ENCODE data around the gene ADCY7.

ADCY7 gene

GRCh38 chr16:50265716-50266336 is 525 bp upstream of the ADCY7 start:
- in situ Hi-C loops (cut with HindIII; ENCODE audit: low sequenced_read_pairs) = no loop called here

- in situ Hi-C loops (cut with HindIII; ENCODE audit: low sequenced_read_pairs) = no loop called here
Measured at GRCh38 chr16:50267151-50267631, 840 bp downstream of the ADCY7 start.

GRCh38 chr16:50267651-50268050 is 1.3 kb downstream of the ADCY7 start:
- in situ Hi-C loops (cut with HindIII; ENCODE audit: low sequenced_read_pairs) = no loop called here

GRCh38 chr16:50268352-50268751 is 2.0 kb downstream of the ADCY7 start:
- in situ Hi-C loops (cut with HindIII; ENCODE audit: low sequenced_read_pairs) = no loop called here

GRCh38 chr16:50269061-50269705 is 2.8 kb downstream of the ADCY7 start:
- in situ Hi-C loops (cut with HindIII; ENCODE audit: low sequenced_read_pairs) = no loop called here

GRCh38 chr16:50269769-50270509 is 3.6 kb downstream of the ADCY7 start:
- in situ Hi-C loops (cut with HindIII; ENCODE audit: low sequenced_read_pairs) = no loop called here

- in situ Hi-C loops (cut with HindIII; ENCODE audit: low sequenced_read_pairs) = no loop called here
Measured at GRCh38 chr16:50270510-50271147, 4.3 kb downstream of the ADCY7 start.

GRCh38 chr16:50271148-50272041 is 5.0 kb downstream of the ADCY7 start:
- in situ Hi-C loops (cut with HindIII; ENCODE audit: low sequenced_read_pairs) = no loop called here

GRCh38 chr16:50272111-50272571 is 5.8 kb downstream of the ADCY7 start:
- in situ Hi-C loops (cut with HindIII; ENCODE audit: low sequenced_read_pairs) = no loop called here

GRCh38 chr16:50272687-50273381 is 6.5 kb downstream of the ADCY7 start:
- in situ Hi-C loops (cut with HindIII; ENCODE audit: low sequenced_read_pairs) = no loop called here

GRCh38 chr16:50273382-50273690 is 7.0 kb downstream of the ADCY7 start:
- in situ Hi-C loops (cut with HindIII; ENCODE audit: low sequenced_read_pairs) = no loop called here

GRCh38 chr16:50273888-50274325 is 7.6 kb downstream of the ADCY7 start:
- in situ Hi-C loops (cut with HindIII; ENCODE audit: low sequenced_read_pairs) = no loop called here

- in situ Hi-C loops (cut with HindIII; ENCODE audit: low sequenced_read_pairs) = no loop called here
Measured at GRCh38 chr16:50274326-50275097, 8.2 kb downstream of the ADCY7 start.

GRCh38 chr16:50275098-50275415 is 8.7 kb downstream of the ADCY7 start:
- in situ Hi-C loops (cut with HindIII; ENCODE audit: low sequenced_read_pairs) = no loop called here

- in situ Hi-C loops (cut with HindIII; ENCODE audit: low sequenced_read_pairs) = no loop called here
Measured at GRCh38 chr16:50275428-50276325, 9.3 kb downstream of the ADCY7 start.

- in situ Hi-C loops (cut with HindIII; ENCODE audit: low sequenced_read_pairs) = no loop called here
Measured at GRCh38 chr16:50276326-50276640, 9.9 kb downstream of the ADCY7 start.

GRCh38 chr16:50276801-50277555 is 10.6 kb downstream of the ADCY7 start:
- in situ Hi-C loops (cut with HindIII; ENCODE audit: low sequenced_read_pairs) = no loop called here

- in situ Hi-C loops (cut with HindIII; ENCODE audit: low sequenced_read_pairs) = no loop called here
Measured at GRCh38 chr16:50278251-50278650, 11.9 kb downstream of the ADCY7 start.
